ENCODE results near the gene IGSF10. TPM values are rescaled to one million over a fixed set of nuclear protein-coding genes. Genes with fewer than 3 reads are reported as not detected.

IGSF10 gene
- total and polyA plus RNA-seq, 10 of the 15 experiments (the other 5 are each of a cell fraction or from before 2014, with no cell fraction given), result under 0.01 to 0.18 (median 0.03) TPM; not detected in 2

- no peaks in the 10 kb centered on the region; the same call in 1 of the 2 replicates for H3K4me1 ChIP-seq (ENCODE audit: control insufficient read depth, insufficient read depth, low read length)
- no peaks in the 10 kb centered on the region for H3K36me3 ChIP-seq (ENCODE audit: control insufficient read depth in 2 of 2, insufficient read depth in 2 of 2, low read length in 1 of 2)
- ChIA-PET SMC1A (ENCODE audit: uncharacterized antibody, unreplicated experiment) (interaction anchor here (0.6 to 2.0 kb wide), 6 partner anchors 13 to 402 kb away, joined by 3 to 6 read pairs (median 3); no protein-coding TSS in a partner anchor), RAD21 (ENCODE audit: unreplicated experiment) (no interaction called here), POLR2A (interaction anchor here (0.7 kb wide), 1 partner anchor 70 kb away, joined by 4 read pairs; no protein-coding TSS in a partner anchor), CTCF (interaction anchor here (0.6 to 2.1 kb wide), 10 partner anchors 11 to 1336 kb away, joined by 3 to 15 read pairs (median 4); no protein-coding TSS in a partner anchor)
- no peak for DNase-seq (ENCODE audit: low read depth, low spot score)
- H3K79me2 ChIP-seq (ENCODE audit: control insufficient read depth, insufficient read depth, low read length), result no peaks in the 10 kb centered on the region
- no peak overlapping the region for H3K4me3 ChIP-seq
- H2AFZ ChIP-seq (ENCODE audit: control insufficient read depth, low read depth, low read length), result peak overlapping the region; percentile 16
- H3K27me3 ChIP-seq (replicated peaks in 1 of 2; ENCODE audit: control insufficient read depth in 2 of 2, insufficient read depth in 2 of 2, low read length in 1 of 2), result no peaks in the 10 kb centered on the region
- in situ Hi-C loops (cut with MboI), result no loop called here
- H3K9me3 ChIP-seq (replicated peaks; ENCODE audit: control insufficient read depth, insufficient read depth, low read length), result no peaks in the 10 kb centered on the region
- no peak overlapping the region; the same call in 1 of the 2 replicates for H3K4me2 ChIP-seq (ENCODE audit: control insufficient read depth, insufficient read depth)
- WGBS (ENCODE audit: insufficient coverage, insufficient replicate concordance, low lambda C conversion rate, missing lambda C conversion rate), result 20% methylated on average over 4 of the region's 4 CpGs
- no peak for FAIRE-seq
- peak; percentile 61 for ATAC-seq
- H3K9ac ChIP-seq (ENCODE audit: control insufficient read depth, insufficient read depth, low read length), result no peak overlapping the region
- TF ChIP-seq BACH1 (IDR thresholded peaks at IDR 0.05; ENCODE audit: borderline replicate concordance) (no peak), YY1 (IDR thresholded peaks at IDR 0.05; ENCODE audit: low read depth, low read length) (no peak), JUND (IDR thresholded peaks at IDR 0.05; ENCODE audit: low read depth, low read length) (no peak), POLR2AphosphoS5 (IDR thresholded peaks at IDR 0.05; ENCODE audit: low read length) (no peak), PAX8 (IDR thresholded peaks at IDR 0.05) (no peak), NFXL1 (IDR thresholded peaks at IDR 0.05; ENCODE audit: borderline replicate concordance) (no peak), RAD21 (IDR thresholded peaks at IDR 0.05; ENCODE audit: insufficient read depth, low read depth, low read length) (0 out of 2 replicates have a peak, but pooled peaks have one; percentile 18), CTCF (IDR thresholded peaks at IDR 0.05 in 2 of 3, conservative IDR thresholded peaks at IDR 0.05 in 1 of 3; ENCODE audit: control insufficient read depth in 2 of 3, extremely low read depth in 1 of 3, insufficient read depth in 1 of 3, low read depth in 3 of 3, low read length in 3 of 3) (peak in 1 of 3 experiments; percentile 32; a peak in 3 of 6 replicates)
- no TSS peak for BruUV-seq (replicated peaks)
- H3K27ac ChIP-seq (ENCODE audit: control insufficient read depth, insufficient read depth), result no peak overlapping the region
- no peaks in the 10 kb centered on the region for H4K20me1 ChIP-seq (ENCODE audit: control insufficient read depth, insufficient read depth)
- intact Hi-C loops (cut with micrococcal nuclease; ENCODE audit: unreplicated experiment), result loop anchor here (2.0 kb wide), 1 partner anchor 47 kb away; no protein-coding TSS in a partner anchor
Measured at GRCh38 chr3:151425627-151426340, 35.1 kb downstream of the IGSF10 start.
